Tibial nerve (tissue), 4 donors: ENCODE results near the gene FAM228A. TPM values are rescaled to one million over a fixed set of nuclear protein-coding genes. Genes with fewer than 3 reads are reported as not detected.

Experiments used
- DNase-seq, 2 donors: peaks; one replicate each; pipeline ENCODE4 v3.0.0-alpha.2; 2019; ENCODE audit warnings: low spot score in 2 of 2
- H3K27ac ChIP-seq, 4 donors: fragments of 200-600 bp; sonication (generic) in 3 of 4; one replicate each; pipeline ENCODE4 v1.5.1; 2017 to 2019; ENCODE audit warnings: mild to moderate bottlenecking in 1 of 4
- H3K27me3 ChIP-seq, 2 donors: fragments of 200-600 bp; sonication (generic) in 1 of 2; one replicate each; pipeline versions ENCODE4 v1.5.1 to v1.6.0; 2017 to 2019
- H3K36me3 ChIP-seq, 3 donors: fragments of 200-600 bp; sonication (generic); one replicate each; pipeline ENCODE4 v1.5.1; 2018 to 2019
- H3K4me1 ChIP-seq, 4 donors: fragments of 200-600 bp; sonication (generic) in 3 of 4; one replicate each; pipeline ENCODE4 v1.5.1; 2017 to 2019
- H3K4me3 ChIP-seq, 4 donors: fragments of 200-600 bp; sonication (generic) in 3 of 4; one replicate each; pipeline ENCODE4 v1.5.1; 2017 to 2019; ENCODE audit warnings: mild to moderate bottlenecking in 1 of 4, moderate library complexity in 1 of 4
- H3K9me3 ChIP-seq, 4 donors: fragments of 200-600 bp; sonication (generic) in 3 of 4; one replicate each; pipeline ENCODE4 v1.5.1; 2017 to 2019
- CTCF ChIP-seq, 5 experiments: fragments of 200-600 bp in 3 of 5; fragments of 450-650 bp in 2 of 5; sonication (generic) in 3 of 5; IDR thresholded peaks; one replicate each; pipeline ENCODE4 v1.5.1; 2016 to 2019; ENCODE audit warnings: antibody characterized with exemption in 5 of 5, mild to moderate bottlenecking in 3 of 5, moderate library complexity in 2 of 5
- EP300 ChIP-seq, 2 donors: sonication (generic); formaldehyde crosslinking; IDR thresholded peaks; one replicate each; pipeline ENCODE4 v1.6.1; 2017; ENCODE audit warnings: antibody characterized with exemption in 2 of 2, mild to moderate bottlenecking in 1 of 2
- POLR2A ChIP-seq, 2 donors: fragments of 450-650 bp; IDR thresholded peaks; one replicate each; pipeline ENCODE4 v1.6.1; 2017; ENCODE audit warnings: antibody characterized with exemption in 2 of 2, mild to moderate bottlenecking in 2 of 2, moderate library complexity in 2 of 2
- WGBS, 2 donors: methylation state at CpG; one replicate each; pipeline ENCODE4 v1.1.5; 2018; 5-methylcytosine and 5-hydroxymethylcytosine counted together
- total RNA-seq, 4 donors: library from RNA; depleted of rRNA; stranded (reverse); fragments of >200 nt; gene quantifications; one replicate each; pipeline ENCODE4 v1.1.0, GENCODE V29; 2016

Gene FAM228A
- total RNA-seq, 4 donors from 2014 or later = 0.90 to 5.0 (median 3.3) TPM

DNA sequence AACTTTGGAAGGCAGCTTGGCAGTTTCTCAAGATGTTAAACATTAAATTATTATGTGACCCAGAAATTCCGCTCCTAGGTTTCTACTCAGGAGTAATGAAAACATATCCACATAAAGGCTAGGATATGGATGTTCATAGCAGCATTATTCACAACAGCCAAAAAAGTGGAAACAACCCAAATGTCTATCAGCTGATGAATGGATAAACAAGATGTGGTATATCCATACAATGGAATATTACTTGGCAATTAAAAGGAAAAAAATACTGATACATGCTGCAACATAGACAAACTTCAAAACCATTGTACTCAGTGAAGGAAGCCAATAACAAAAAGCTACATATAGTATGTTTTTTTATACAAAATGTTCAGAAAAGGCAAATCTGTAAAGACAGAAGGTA, 12.4 kb upstream of the FAM228A start:
- no peak for DNase-seq
- no peak overlapping the region for H3K4me3 ChIP-seq
- no peak for TF ChIP-seq EP300 (IDR thresholded peaks at IDR 0.05)
- TF ChIP-seq POLR2A (IDR thresholded peaks at IDR 0.05) = no peak
- TF ChIP-seq CTCF (IDR thresholded peaks at IDR 0.05) = no peak
- H3K27ac ChIP-seq = no peak overlapping the region
- 97 to 100% methylated on average over 1 of the region's 1 CpG for WGBS, 2 donors
- H3K27me3 ChIP-seq = no peaks in the 10 kb centered on the region
- no peaks in the 10 kb centered on the region for H3K4me1 ChIP-seq
- peaks cover 0 to 48% (median 0%) of the 10 kb centered on the region in 3 donors for H3K36me3 ChIP-seq
- no peaks in the 10 kb centered on the region for H3K9me3 ChIP-seq

GRCh38 chr2:24163186-24163585, 11.7 kb upstream of the FAM228A start:
- DNase-seq = no peak
- no peak overlapping the region for H3K4me3 ChIP-seq
- no peak overlapping the region for H3K27ac ChIP-seq
- WGBS, 2 donors = 54 to 57% methylated on average over 3 of the region's 3 CpGs
- no peaks in the 10 kb centered on the region for H3K9me3 ChIP-seq
- H3K27me3 ChIP-seq = no peaks in the 10 kb centered on the region
- H3K36me3 ChIP-seq = peaks cover 0 to 46% (median 0%) of the 10 kb centered on the region in 3 donors
- H3K4me1 ChIP-seq = no peaks in the 10 kb centered on the region
- no peak for TF ChIP-seq EP300 (IDR thresholded peaks at IDR 0.05)
- no peak for TF ChIP-seq POLR2A (IDR thresholded peaks at IDR 0.05)
- no peak for TF ChIP-seq CTCF (IDR thresholded peaks at IDR 0.05)

GRCh38 chr2:24163601-24164000, 11.3 kb upstream of the FAM228A start:
- Histone ChIP-seq H3K9me3 (no peaks in the 10 kb centered on the region), H3K27ac (no peak overlapping the region), H3K4me1 (no peaks in the 10 kb centered on the region), H3K27me3 (no peaks in the 10 kb centered on the region), H3K36me3 (peaks cover 0 to 49% (median 0%) of the 10 kb centered on the region in 3 donors), H3K4me3 (no peak overlapping the region)
- 86 to 88% methylated on average over 2 of the region's 2 CpGs for WGBS, 2 donors
- no peak for TF ChIP-seq POLR2A (IDR thresholded peaks at IDR 0.05)
- TF ChIP-seq EP300 (IDR thresholded peaks at IDR 0.05) = no peak
- TF ChIP-seq CTCF (IDR thresholded peaks at IDR 0.05) = no peak
- no peak for DNase-seq

DNA sequence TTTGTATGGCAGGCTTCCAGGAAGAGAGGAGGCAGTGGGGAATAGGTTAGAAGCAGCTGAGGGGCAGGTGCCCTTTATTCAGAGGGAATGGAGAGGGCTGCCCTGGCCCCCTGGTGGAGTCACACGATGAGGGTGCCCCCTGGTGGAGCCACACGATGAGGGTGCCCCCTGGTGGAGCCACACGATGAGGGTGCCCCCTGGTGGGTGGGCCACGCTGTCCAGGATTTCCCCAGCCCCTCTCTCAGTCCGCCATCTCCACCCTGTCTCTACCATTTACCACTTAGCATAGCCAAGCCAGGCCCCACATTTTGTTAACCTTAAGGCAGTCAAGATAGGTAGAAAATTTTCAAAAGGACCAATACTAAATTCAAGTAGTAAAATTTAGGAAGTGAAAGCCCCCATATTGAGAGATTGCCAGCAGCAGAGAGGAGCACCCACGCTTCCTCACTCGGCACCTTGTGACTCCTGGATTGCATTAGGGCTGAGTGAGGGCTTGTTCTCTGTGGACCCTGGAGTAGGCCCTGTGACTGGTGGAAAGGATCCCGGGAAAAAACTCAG, 10.4 kb upstream of the FAM228A start:
- peaks cover 0 to 45% (median 0%) of the 10 kb centered on the region in 3 donors for H3K36me3 ChIP-seq
- WGBS, 2 donors = 48 to 63% methylated on average over 8 of the region's 8 CpGs
- no peaks in the 10 kb centered on the region for H3K9me3 ChIP-seq
- TF ChIP-seq POLR2A (IDR thresholded peaks at IDR 0.05) (no peak), CTCF (IDR thresholded peaks at IDR 0.05) (peak; percentile 31 to 77 (median 34))
- no peak overlapping the region for H3K27ac ChIP-seq
- DNase-seq = no peak
- no peak overlapping the region for H3K4me3 ChIP-seq
- no peaks in the 10 kb centered on the region for H3K27me3 ChIP-seq
- no peaks in the 10 kb centered on the region for H3K4me1 ChIP-seq

- Histone ChIP-seq H3K4me3 (no peak overlapping the region), H3K9me3 (peaks cover 0 to 1% (median 0%) of the 10 kb centered on the region in 4 donors), H3K27me3 (no peaks in the 10 kb centered on the region), H3K4me1 (no peaks in the 10 kb centered on the region), H3K27ac (no peak overlapping the region), H3K36me3 (peaks cover 0 to 14% (median 0%) of the 10 kb centered on the region in 3 donors)
- no peak for DNase-seq
- 92 to 98% methylated on average over 5 of the region's 5 CpGs for WGBS, 2 donors
- TF ChIP-seq CTCF (IDR thresholded peaks at IDR 0.05) = no peak
- TF ChIP-seq POLR2A (IDR thresholded peaks at IDR 0.05) = no peak
- TF ChIP-seq EP300 (IDR thresholded peaks at IDR 0.05) = no peak
Observed at GRCh38 chr2:24169023-24169422, 5.8 kb upstream of the FAM228A start.
